ENCODE results near the gene HBE1.
"Not testable (repeated sequence)": the region's sequence is repeated elsewhere in the genome, so short reads cannot be mapped to it uniquely, and the experiment has no call there.

Gene HBE1

GRCh38 chr11:5269715-5270147 lies at the start of gene HBE1:
Gene HBE1 (minus strand): TSS chr11:5269945. CDS start chr11:5269890, 55 bp downstream.
- DNase-seq (ENCODE audit: low read depth in 2 of 3, low spot score in 1 of 3): no peak

GRCh38 chr11:5317292-5317691 lies 47.5 kb upstream of the HBE1 start:
- DNase-seq (ENCODE audit: low read depth in 2 of 3, low spot score in 1 of 3): no peak

GRCh38 chr11:5313326-5314023 lies 43.7 kb upstream of the HBE1 start:
- not testable (repeated sequence) for DNase-seq (ENCODE audit: low read depth in 2 of 3, low spot score in 1 of 3)

- DNase-seq (ENCODE audit: low read depth in 2 of 3, low spot score in 1 of 3): no peak
Measured at GRCh38 chr11:5310423-5310822, 40.7 kb upstream of the HBE1 start.

GRCh38 chr11:5307256-5308019 lies 37.7 kb upstream of the HBE1 start:
- no peak for DNase-seq (ENCODE audit: low read depth in 2 of 3, low spot score in 1 of 3)

- no peak for DNase-seq (ENCODE audit: low read depth in 2 of 3, low spot score in 1 of 3)
Measured at GRCh38 chr11:5304046-5304445, 34.3 kb upstream of the HBE1 start.

- no peak for DNase-seq (ENCODE audit: low read depth in 2 of 3, low spot score in 1 of 3)
Measured at GRCh38 chr11:5303626-5304025, 33.9 kb upstream of the HBE1 start.

- no peak for DNase-seq (ENCODE audit: low read depth in 2 of 3, low spot score in 1 of 3)
Measured at GRCh38 chr11:5301846-5302245, 32.1 kb upstream of the HBE1 start, which contains the start of gene OR51B4. Gene OR51B4 (minus strand): TSS chr11:5301946. CDS start chr11:5301946, 0 bp downstream.

- DNase-seq (ENCODE audit: low read depth in 2 of 3, low spot score in 1 of 3): no peak
Measured at GRCh38 chr11:5300251-5300650, 30.5 kb upstream of the HBE1 start.

- DNase-seq (ENCODE audit: low read depth in 2 of 3, low spot score in 1 of 3): no peak
Measured at GRCh38 chr11:5298451-5298850, 28.7 kb upstream of the HBE1 start.

- DNase-seq (ENCODE audit: low read depth in 2 of 3, low spot score in 1 of 3): no peak
Measured at GRCh38 chr11:5297721-5298323, 28.1 kb upstream of the HBE1 start.

- not testable (repeated sequence) for DNase-seq (ENCODE audit: low read depth in 2 of 3, low spot score in 1 of 3)
Measured at GRCh38 chr11:5294342-5294995, 24.7 kb upstream of the HBE1 start.

GRCh38 chr11:5293028-5293427 lies 23.3 kb upstream of the HBE1 start:
- no peak for DNase-seq (ENCODE audit: low read depth in 2 of 3, low spot score in 1 of 3)

GRCh38 chr11:5291207-5291838 lies 21.6 kb upstream of the HBE1 start:
- no peak for DNase-seq (ENCODE audit: low read depth in 2 of 3, low spot score in 1 of 3)

GRCh38 chr11:5290106-5290505 lies 20.4 kb upstream of the HBE1 start:
- DNase-seq (ENCODE audit: low read depth in 2 of 3, low spot score in 1 of 3): no peak

GRCh38 chr11:5289696-5290095 lies 20.0 kb upstream of the HBE1 start:
- no peak for DNase-seq (ENCODE audit: low read depth in 2 of 3, low spot score in 1 of 3)

GRCh38 chr11:5288906-5289550 lies 19.3 kb upstream of the HBE1 start:
- DNase-seq (ENCODE audit: low read depth in 2 of 3, low spot score in 1 of 3): no peak

GRCh38 chr11:5288108-5288905 lies 18.6 kb upstream of the HBE1 start:
- no peak for DNase-seq (ENCODE audit: low read depth in 2 of 3, low spot score in 1 of 3)

- DNase-seq (ENCODE audit: low read depth in 2 of 3, low spot score in 1 of 3): no peak
Measured at GRCh38 chr11:5286901-5287300, 17.2 kb upstream of the HBE1 start.

- DNase-seq (ENCODE audit: low read depth in 2 of 3, low spot score in 1 of 3): no peak
Measured at GRCh38 chr11:5286351-5286750, 16.6 kb upstream of the HBE1 start.

Data from stimulated activated CD4-positive, alpha-beta T cell treated with anti-CD3 and anti-CD28 coated beads, Interleukin-12 subunit alpha, Interleukin-12 subunit beta, amount 100 ng/mL, for 48 hours (primary cell).